Upper lobe of left lung (tissue), 6 donors: ENCODE measurements around the gene MMAB. TPM values are rescaled to one million over a fixed set of nuclear protein-coding genes. Genes with fewer than 3 reads are reported as not detected.

ENCODE experiments used
- ATAC-seq, 2 donors: fragments of 200-7000 bp; cut with Tn5 transposase; one replicate each; pipeline ENCODE4 v1.9.1; 2022; ENCODE audit warnings: mild to moderate bottlenecking in 2 of 2, moderate library complexity in 2 of 2; ENCODE audit not compliant: low FRiP score in 2 of 2
- DNase-seq, 2 donors: peaks; one replicate each; pipeline ENCODE4 v3.0.0-alpha.2; 2019 to 2020
- H3K27ac ChIP-seq, 4 donors: fragments of 200-600 bp; sonication (generic); one replicate each; pipeline ENCODE4 v1.5.1; 2016 to 2019
- H3K27me3 ChIP-seq, 4 donors: fragments of 200-600 bp; sonication (generic); one replicate each; pipeline ENCODE4 v1.5.1; 2017 to 2019
- H3K36me3 ChIP-seq, 4 donors: fragments of 200-600 bp; sonication (generic); one replicate each; pipeline ENCODE4 v1.5.1; 2016 to 2019
- H3K4me1 ChIP-seq, 4 donors: fragments of 200-600 bp; sonication (generic); one replicate each; pipeline ENCODE4 v1.5.1; 2018 to 2019
- H3K4me3 ChIP-seq, 4 donors: fragments of 200-600 bp; sonication (generic); one replicate each; pipeline ENCODE4 v1.5.1; 2017 to 2019; ENCODE audit warnings: mild to moderate bottlenecking in 2 of 4, moderate library complexity in 1 of 4
- H3K9me3 ChIP-seq, 4 donors: fragments of 200-600 bp; sonication (generic); one replicate each; pipeline ENCODE4 v1.5.1; 2018 to 2019
- EP300 ChIP-seq, 4 donors: sonication (generic); formaldehyde crosslinking; IDR thresholded peaks; one replicate each; pipeline ENCODE4 v1.5.1; 2017; ENCODE audit warnings: antibody characterized with exemption in 4 of 4, control low read depth in 2 of 4
- POLR2A ChIP-seq, 4 donors: fragments of 450-650 bp; IDR thresholded peaks; one replicate each; pipeline ENCODE4 v1.5.1; 2016 to 2017; ENCODE audit warnings: antibody characterized with exemption in 4 of 4, mild to moderate bottlenecking in 2 of 4
- POLR2AphosphoS5 ChIP-seq, 2 donors: sonication (generic); formaldehyde crosslinking; IDR thresholded peaks; one replicate each; pipeline ENCODE4 v1.5.1; 2017; ENCODE audit warnings: antibody characterized with exemption in 2 of 2
- WGBS, 2 donors: methylation state at CpG; one replicate each; pipeline ENCODE4 v1.1.5; 2017 to 2018; 5-methylcytosine and 5-hydroxymethylcytosine counted together
- total RNA-seq, 6 donors: library from RNA; depleted of rRNA in 4 of 6; stranded (reverse); fragments of >200 nt in 4 of 6; gene quantifications; one replicate each; pipeline versions ENCODE4 v1.1.0 to v1.2.1, GENCODE V29; 2016 to 2021
- TF ChIP-seq, protein P1 (sequence below), 6 experiments: fragments of 450-650 bp in 4 of 6; fragments of 200-600 bp in 2 of 6; sonication (generic) in 2 of 6; IDR thresholded peaks; one replicate each; pipeline ENCODE4 v1.5.1; 2016 to 2019; ENCODE audit warnings: antibody characterized with exemption in 6 of 6
- donor health status: DM: no; HTN: no; CAD: no; lungs with moderate emphysema.
- donor health status: DM: no; HTN: yes; CAD: no; lungs with severe emphysema.

The MMAB gene
- total RNA-seq, 6 donors from 2014 or later = 14.9 to 68.8 (median 39.2) TPM

DNA sequence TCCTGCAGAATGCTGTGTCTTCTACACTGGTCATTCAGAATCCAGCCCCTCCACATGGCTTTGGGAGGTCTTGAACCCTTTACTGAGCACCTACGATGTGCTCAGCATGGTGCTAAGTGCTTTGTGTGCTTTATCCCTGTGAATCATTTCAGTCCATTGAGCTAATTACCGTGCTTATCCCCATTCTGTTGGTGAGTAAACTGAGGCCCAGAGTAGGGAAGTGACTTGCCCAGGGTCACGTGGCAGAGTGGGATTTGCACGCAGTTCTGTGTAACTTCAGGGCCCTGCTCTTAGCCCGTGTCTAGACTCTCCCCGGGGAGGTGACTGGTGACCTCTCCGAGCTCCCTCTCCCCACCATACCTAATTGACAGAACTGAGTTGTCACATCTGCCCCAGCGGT is 27.7 kb upstream of the MMAB start:
- Histone ChIP-seq H3K4me3 (no peak overlapping the region), H3K27ac (no peak overlapping the region), H3K27me3 (no peaks in the 10 kb centered on the region), H3K4me1 (peaks cover 5 to 9% (median 8%) of the 10 kb centered on the region in 4 donors), H3K9me3 (no peaks in the 10 kb centered on the region), H3K36me3 (peaks cover 0 to 11% (median 5%) of the 10 kb centered on the region in 4 donors)
- ATAC-seq (no peak), DNase-seq (no peak)
- 93% methylated on average over 4 to 8 of the region's 8 CpGs for WGBS, 2 donors
- TF ChIP-seq, protein P1, sequence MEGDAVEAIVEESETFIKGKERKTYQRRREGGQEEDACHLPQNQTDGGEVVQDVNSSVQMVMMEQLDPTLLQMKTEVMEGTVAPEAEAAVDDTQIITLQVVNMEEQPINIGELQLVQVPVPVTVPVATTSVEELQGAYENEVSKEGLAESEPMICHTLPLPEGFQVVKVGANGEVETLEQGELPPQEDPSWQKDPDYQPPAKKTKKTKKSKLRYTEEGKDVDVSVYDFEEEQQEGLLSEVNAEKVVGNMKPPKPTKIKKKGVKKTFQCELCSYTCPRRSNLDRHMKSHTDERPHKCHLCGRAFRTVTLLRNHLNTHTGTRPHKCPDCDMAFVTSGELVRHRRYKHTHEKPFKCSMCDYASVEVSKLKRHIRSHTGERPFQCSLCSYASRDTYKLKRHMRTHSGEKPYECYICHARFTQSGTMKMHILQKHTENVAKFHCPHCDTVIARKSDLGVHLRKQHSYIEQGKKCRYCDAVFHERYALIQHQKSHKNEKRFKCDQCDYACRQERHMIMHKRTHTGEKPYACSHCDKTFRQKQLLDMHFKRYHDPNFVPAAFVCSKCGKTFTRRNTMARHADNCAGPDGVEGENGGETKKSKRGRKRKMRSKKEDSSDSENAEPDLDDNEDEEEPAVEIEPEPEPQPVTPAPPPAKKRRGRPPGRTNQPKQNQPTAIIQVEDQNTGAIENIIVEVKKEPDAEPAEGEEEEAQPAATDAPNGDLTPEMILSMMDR (IDR thresholded peaks at IDR 0.05) = no peak
- TF ChIP-seq POLR2AphosphoS5 (IDR thresholded peaks at IDR 0.05) = no peak
- no peak for TF ChIP-seq EP300 (IDR thresholded peaks at IDR 0.05)
- TF ChIP-seq POLR2A (IDR thresholded peaks at IDR 0.05) = no peak

DNA sequence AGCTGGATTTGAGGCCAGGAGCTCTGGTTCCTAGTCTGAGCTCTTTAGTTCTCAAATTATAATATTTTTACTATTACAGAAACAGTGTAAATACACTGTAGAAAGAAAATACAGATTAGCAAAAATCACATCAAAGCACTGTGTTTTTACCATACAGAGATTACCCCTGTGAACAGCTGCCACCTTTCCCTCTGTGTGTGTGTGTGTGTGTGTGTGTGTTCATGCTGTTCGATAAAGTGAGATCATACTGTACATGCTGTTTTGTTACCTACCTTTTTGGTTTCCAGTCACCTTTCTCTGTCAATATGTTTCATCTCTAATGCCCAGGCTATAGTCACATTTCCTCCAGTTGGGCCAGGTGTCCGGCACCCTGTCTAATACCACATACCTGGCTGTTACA is 27.2 kb upstream of the MMAB start:
- H3K9me3 ChIP-seq = no peaks in the 10 kb centered on the region
- TF ChIP-seq POLR2A (IDR thresholded peaks at IDR 0.05) = no peak
- TF ChIP-seq EP300 (IDR thresholded peaks at IDR 0.05) = no peak
- TF ChIP-seq POLR2AphosphoS5 (IDR thresholded peaks at IDR 0.05) = no peak
- H3K4me3 ChIP-seq = no peak overlapping the region
- DNase-seq = no peak
- 90 to 92% methylated on average over 2 of the region's 2 CpGs for WGBS, 2 donors
- peaks cover 5 to 10% (median 8%) of the 10 kb centered on the region in 4 donors for H3K4me1 ChIP-seq
- H3K27ac ChIP-seq = no peak overlapping the region
- no peak for ATAC-seq
- peaks cover 0 to 15% (median 6%) of the 10 kb centered on the region in 4 donors for H3K36me3 ChIP-seq
- no peaks in the 10 kb centered on the region for H3K27me3 ChIP-seq

DNA sequence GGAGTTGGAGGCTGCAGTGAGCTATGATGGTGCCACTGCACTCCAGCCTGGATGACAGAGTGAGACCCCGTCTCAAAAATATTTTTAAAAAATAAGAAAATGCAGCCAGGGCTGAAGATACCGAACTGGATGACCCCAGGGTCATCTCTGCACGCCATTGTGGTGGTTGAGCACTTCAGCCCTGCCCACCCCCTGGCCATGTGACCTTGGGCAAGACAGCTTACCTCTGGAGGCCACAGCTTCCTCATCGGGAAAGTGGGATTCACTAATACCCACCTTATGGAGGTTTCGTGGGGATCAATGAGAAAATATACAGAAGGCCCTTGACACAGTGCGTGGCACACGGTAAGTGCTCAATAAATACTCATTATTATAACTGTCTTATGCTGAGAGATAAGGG is 25.8 kb upstream of the MMAB start:
- DNase-seq = no peak
- Histone ChIP-seq H3K36me3 (peaks cover 2 to 27% (median 15%) of the 10 kb centered on the region in 4 donors), H3K9me3 (no peaks in the 10 kb centered on the region), H3K27me3 (no peaks in the 10 kb centered on the region), H3K27ac (no peak overlapping the region), H3K4me1 (peaks cover 5 to 14% (median 8%) of the 10 kb centered on the region in 4 donors), H3K4me3 (no peak overlapping the region)
- TF ChIP-seq EP300 (IDR thresholded peaks at IDR 0.05) (no peak), POLR2AphosphoS5 (IDR thresholded peaks at IDR 0.05) (no peak), POLR2A (IDR thresholded peaks at IDR 0.05) (no peak)
- TF ChIP-seq, protein P1 (IDR thresholded peaks at IDR 0.05) = no peak
- ATAC-seq = no peak
- WGBS, 2 donors = 77 to 84% methylated on average over 7 of the region's 7 CpGs

DNA sequence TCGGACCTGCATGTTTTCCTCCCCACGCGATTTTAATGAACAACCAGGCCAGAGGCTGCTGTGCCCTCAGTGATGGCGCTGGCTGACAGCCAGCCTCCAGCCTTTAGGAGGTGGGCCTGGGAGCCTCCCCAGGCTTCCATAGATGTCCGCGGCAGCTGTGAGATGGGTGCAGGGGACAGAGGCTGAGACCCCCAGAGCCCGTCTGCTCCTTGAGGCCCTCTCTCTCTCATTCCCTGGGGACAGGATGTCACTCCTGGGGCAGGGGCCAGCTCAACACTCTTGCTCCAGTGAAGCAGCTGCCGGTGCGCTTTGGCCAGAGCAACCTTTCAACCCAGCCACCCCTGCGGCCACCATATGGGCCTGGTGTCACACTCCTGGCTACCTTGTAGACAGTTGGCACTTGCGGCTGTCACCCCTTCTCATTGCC is 25.1 kb upstream of the MMAB start:
- no peaks in the 10 kb centered on the region for H3K9me3 ChIP-seq
- H3K4me3 ChIP-seq = no peak overlapping the region
- no peak for ATAC-seq
- H3K27ac ChIP-seq = no peak overlapping the region
- 83 to 85% methylated on average over 9 to 11 of the region's 11 CpGs for WGBS, 2 donors
- peaks cover 2 to 30% (median 17%) of the 10 kb centered on the region in 4 donors for H3K36me3 ChIP-seq
- H3K27me3 ChIP-seq = no peaks in the 10 kb centered on the region
- DNase-seq = no peak
- H3K4me1 ChIP-seq = peaks cover 5 to 14% (median 8%) of the 10 kb centered on the region in 4 donors
- TF ChIP-seq POLR2AphosphoS5 (IDR thresholded peaks at IDR 0.05) = no peak
- TF ChIP-seq EP300 (IDR thresholded peaks at IDR 0.05) = no peak

DNA sequence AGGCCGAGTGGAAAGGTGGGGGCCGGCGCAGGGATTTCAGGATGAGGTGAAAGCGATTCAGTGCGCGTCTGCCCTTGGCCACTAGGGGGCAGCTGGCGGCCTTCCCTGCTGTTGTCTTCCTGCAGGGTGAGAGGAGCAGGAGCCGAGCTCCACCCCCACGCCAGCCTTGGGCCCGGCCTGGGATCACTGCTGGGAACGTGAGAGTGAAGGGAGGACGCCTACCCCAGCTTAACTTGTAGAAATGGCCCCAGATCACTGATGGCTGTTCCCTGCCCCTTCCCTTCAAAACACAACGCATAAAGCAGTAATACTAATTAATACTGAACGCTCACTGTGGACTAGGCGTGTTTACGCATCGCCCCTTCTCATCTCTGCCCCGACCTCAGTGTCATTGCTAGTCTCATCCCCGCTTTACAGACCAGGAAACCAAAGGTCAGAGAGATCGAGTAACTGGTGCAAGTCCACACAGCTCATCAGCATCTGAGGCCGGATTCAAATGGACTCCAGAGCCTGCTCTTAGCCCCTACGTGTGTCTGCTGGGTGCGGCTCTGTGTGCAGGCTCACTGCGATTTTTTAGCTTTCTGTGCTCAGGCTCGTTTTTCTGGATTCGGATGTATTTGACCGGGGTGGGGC is 24.6 kb upstream of the MMAB start:
- TF ChIP-seq, protein P1 (IDR thresholded peaks at IDR 0.05) = peak; percentile 91 to 97 (median 94)
- no peak for TF ChIP-seq EP300 (IDR thresholded peaks at IDR 0.05)
- Histone ChIP-seq H3K4me1 (peaks cover 5 to 14% (median 8%) of the 10 kb centered on the region in 4 donors), H3K36me3 (peaks cover 2 to 34% (median 21%) of the 10 kb centered on the region in 4 donors), H3K9me3 (no peaks in the 10 kb centered on the region), H3K4me3 (no peak overlapping the region), H3K27ac (no peak overlapping the region), H3K27me3 (no peaks in the 10 kb centered on the region)
- DNase-seq (peak; percentile 87 to 93), ATAC-seq (peak; percentile 80 to 90)
- WGBS, 2 donors = 40 to 49% methylated on average over 25 to 27 of the region's 27 CpGs

DNA sequence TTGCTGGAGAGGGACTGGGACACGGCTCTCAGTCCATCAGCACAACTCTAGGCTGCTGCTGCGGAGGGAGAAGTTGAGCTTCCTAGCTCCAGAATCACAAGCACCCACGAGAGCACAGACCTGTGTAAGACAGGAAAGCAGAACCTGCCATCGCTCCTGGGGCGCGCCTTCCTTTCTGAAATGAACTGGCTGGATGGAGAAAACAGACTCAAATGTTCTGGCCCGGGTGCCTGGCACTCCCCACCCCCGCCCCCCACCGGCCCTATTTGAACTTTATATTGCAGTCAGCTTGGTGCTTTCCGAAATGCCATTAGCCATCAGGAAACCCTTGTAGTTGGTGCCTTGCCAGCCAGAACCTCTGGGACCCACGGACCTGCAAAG is 24.1 kb upstream of the MMAB start:
- H3K27me3 ChIP-seq = no peaks in the 10 kb centered on the region
- no peak overlapping the region for H3K27ac ChIP-seq
- DNase-seq (no peak), ATAC-seq (no peak)
- H3K4me3 ChIP-seq = no peak overlapping the region
- WGBS, 2 donors = 0 to 48% methylated on average over 1 to 11 of the region's 11 CpGs
- H3K36me3 ChIP-seq = peaks cover 2 to 38% (median 26%) of the 10 kb centered on the region in 4 donors
- TF ChIP-seq, protein P1 (IDR thresholded peaks at IDR 0.05) = no peak
- no peak for TF ChIP-seq POLR2A (IDR thresholded peaks at IDR 0.05)
- no peak for TF ChIP-seq EP300 (IDR thresholded peaks at IDR 0.05)
- no peak for TF ChIP-seq POLR2AphosphoS5 (IDR thresholded peaks at IDR 0.05)
- peaks cover 5 to 14% (median 8%) of the 10 kb centered on the region in 4 donors for H3K4me1 ChIP-seq
- no peaks in the 10 kb centered on the region for H3K9me3 ChIP-seq
